Measurements from ENCODE around the gene FLNC. TPM values are rescaled to one million over a fixed set of nuclear protein-coding genes. Genes with fewer than 3 reads are reported as not detected.

FLNC gene
- polyA plus RNA-seq, 4 donors, result 12.9 to 21.0 (median 13.6) TPM

DNA sequence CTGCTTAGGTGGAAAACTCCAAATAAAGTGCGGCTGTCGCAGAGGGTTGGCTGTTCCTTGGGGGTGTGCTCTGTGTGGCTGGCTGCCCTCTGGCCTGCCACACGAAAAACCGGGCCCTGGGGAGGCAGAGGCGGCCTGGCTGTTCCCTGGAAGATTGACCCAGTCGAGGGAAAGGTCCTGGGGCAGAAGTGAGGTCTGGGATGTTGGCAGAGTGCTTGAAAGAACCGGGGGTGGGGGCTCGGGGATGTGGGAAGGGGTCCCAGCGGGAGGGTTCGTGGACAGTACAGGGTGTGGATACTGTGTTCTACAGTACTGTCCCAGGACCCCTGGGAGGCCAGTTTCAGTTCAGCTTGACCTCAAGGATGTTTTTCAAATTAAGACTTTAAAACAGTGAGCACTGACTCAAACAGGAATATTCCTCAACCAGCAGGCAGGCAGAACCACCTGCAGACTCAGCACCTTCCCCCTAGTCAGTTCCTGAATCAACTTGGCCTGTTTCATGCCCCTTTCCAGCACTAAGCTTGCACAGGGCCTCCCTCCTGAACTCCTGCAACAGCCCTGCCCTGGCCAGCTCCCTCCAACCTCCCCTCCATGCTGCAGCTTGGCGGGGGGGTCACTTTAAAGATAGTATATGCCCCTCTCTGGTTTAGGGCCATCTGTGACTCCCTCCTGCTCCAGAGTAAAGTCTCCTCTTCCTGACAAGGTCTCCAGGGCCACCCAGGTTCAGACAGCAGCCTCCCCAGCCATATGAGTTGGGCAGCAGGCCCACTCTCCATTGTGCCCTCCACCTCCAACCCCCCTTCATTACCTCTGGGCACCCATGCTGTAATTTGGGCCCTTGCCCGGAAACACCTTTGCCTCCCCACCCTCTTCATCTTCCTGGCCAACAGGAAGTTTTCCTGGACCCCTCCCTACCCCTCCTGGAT, 29.3 kb downstream of the FLNC start:
- DNase-seq (ENCODE audit: low read depth in 4 of 4, low spot score in 3 of 4), result no peak

DNA sequence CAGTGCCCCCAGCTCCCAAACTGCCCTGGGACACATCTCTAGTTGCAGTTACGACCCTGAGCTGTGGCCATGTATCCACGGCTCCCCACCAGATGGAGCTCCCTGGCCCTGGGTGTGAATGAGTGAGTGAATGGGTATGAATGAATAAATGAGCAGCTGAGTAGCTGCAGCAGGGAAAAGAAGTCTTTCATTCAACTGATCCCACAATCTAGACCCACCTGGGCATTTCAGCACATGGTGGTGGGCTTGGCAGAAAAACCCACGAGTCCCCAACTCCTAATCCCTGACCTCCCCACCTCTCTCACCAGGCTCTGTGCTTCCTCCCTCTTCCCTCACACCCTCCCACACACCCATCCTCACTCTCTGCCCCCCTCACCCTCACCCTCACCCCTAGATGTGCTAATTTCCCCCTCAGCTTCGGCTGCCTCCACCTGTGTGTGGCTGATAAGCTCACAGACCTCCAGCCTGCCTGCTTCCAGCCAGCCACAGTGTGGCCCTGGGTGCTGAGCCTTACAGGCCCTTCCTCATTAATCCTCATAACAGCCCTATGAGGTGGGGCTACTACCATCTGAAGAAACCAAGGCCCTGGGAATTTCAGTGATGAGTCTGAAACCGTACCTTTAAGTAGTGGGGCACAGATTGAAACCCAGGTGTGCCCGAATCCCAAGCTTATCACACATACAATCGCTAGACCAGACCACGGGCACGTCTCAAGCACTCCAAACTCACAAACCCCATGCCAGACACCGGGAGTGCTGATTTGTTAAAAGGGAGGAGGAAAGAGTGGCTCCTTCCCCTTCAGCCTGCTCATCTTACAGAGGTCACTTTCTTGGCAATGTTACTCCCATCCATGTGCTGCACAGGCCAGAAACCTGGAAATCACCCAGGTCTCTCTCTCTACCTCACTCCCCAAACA, 30.2 kb downstream of the FLNC start:
- no peak for DNase-seq (ENCODE audit: low read depth in 4 of 4, low spot score in 3 of 4)

DNA sequence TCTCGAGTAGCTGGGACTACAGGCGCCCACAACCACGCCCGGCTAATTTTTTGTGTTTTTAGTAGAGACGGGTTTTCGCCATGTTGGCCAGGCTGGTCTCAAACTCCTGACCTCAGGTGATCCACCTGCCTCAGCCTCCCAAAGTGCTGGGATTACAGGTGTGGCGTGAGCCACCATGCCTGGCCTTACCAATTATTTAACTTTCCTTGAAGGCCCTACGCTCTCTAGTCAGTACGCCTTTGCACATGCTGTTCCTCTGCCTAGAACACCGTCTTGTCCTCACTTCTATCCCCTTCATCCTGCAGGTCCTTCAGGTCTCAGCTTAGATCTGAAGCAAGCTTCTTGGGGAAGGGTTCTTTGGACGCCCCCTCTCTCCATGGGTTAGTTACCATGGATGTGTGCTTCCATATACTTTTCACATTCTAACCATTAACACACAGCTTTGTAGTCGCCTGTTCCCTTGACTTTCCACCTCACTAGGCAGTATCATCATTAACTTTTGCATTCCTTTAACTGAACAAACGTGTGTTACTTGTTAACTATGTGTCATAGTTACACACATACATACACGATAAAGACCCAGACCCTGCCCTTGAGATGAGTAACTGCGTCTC, 31.9 kb downstream of the FLNC start:
- DNase-seq (ENCODE audit: low read depth in 4 of 4, low spot score in 3 of 4), result no peak

DNA sequence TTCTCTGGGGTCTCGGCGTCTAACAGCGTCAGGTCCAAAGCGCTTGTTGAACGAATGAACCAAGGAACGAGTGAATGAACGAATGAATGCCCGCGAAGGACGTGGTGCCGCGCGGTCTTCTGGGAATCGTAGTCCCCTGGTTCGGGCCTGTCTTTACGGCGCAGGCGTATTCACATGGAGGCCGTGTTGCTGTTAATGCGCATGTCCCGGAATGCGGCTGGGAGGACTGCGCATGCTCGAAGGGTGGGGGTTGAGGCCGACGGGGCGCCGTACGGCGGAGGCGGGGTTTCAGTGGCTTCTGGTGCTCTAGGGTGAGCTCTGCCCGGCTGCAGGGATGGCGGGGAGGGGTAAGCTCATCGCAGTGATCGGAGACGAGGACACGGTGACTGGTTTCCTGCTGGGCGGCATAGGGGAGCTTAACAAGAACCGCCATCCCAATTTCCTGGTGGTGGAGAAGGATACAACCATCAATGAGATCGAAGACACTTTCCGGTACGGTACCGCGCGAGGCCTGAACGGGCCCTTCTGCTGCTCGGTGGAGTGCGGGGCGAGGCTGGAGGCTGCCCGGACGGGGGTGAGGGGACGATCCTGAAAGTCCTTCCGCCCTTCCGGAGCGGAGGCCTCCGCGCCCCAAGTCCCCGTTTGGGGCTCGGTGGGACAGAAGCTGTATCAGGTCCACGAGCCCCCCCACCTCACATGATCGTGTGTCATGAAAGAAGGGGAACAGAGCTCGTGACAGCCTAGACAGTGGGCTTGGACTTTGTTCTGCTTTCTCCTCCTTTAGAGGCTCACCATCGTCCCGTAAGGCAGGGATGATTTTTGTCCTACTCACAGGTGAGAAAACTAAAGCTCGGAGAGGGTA, 32.6 kb downstream of the FLNC start, which contains the start of gene ATP6V1F:
TSS of gene ATP6V1F (plus strand) at position 286 of the 862 bp plus-strand sequence. CDS start at position 335, 49 bp downstream.
- DNase-seq (ENCODE audit: low read depth in 4 of 4, low spot score in 3 of 4), result peak; percentile 95 to 99 (median 96)

DNA sequence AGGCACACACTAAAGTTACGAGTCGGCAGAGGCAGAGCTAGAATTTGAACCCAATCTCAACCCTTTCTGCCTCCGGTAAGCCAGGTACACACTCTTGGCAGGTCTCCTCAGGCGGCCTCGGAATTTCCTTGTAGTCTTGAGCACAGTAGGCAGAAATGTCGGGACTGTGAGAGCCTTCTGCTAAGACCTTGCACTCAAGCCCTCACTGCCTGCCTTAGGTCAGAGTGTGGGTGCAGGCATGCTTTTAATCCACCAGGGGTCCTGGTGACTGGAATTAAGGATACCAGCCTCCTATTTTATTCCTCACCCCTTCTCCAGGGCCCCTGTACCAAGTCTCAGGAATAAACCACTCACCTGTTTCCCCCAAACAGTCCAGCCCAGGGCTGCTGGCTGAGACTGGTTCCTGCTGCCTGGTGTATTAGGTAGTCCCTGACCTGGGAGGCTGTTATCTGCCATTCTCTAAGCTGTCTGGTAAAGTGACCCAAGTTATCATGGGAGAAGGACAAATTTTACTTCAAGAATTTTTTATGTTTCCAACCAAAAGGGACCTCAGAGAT, 33.3 kb downstream of the FLNC start:
- DNase-seq (ENCODE audit: low read depth in 4 of 4, low spot score in 3 of 4), result peak in 1 of 4 donors; percentile 38

DNA sequence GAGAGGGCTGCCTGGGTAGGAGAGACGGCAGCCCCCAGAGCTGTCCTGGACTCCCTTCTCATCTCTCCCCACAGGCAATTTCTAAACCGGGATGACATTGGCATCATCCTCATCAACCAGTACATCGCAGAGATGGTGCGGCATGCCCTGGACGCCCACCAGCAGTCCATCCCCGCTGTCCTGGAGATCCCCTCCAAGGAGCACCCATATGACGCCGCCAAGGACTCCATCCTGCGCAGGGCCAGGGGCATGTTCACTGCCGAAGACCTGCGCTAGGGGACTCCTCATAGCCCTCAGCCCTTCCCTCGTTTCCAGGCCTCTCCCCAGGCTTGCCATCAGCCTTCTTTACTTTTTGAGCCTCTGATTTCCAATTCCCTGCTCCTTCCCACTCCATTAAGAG, 35.1 kb downstream of the FLNC start:
- no peak for DNase-seq (ENCODE audit: low read depth in 4 of 4, low spot score in 3 of 4)

DNA sequence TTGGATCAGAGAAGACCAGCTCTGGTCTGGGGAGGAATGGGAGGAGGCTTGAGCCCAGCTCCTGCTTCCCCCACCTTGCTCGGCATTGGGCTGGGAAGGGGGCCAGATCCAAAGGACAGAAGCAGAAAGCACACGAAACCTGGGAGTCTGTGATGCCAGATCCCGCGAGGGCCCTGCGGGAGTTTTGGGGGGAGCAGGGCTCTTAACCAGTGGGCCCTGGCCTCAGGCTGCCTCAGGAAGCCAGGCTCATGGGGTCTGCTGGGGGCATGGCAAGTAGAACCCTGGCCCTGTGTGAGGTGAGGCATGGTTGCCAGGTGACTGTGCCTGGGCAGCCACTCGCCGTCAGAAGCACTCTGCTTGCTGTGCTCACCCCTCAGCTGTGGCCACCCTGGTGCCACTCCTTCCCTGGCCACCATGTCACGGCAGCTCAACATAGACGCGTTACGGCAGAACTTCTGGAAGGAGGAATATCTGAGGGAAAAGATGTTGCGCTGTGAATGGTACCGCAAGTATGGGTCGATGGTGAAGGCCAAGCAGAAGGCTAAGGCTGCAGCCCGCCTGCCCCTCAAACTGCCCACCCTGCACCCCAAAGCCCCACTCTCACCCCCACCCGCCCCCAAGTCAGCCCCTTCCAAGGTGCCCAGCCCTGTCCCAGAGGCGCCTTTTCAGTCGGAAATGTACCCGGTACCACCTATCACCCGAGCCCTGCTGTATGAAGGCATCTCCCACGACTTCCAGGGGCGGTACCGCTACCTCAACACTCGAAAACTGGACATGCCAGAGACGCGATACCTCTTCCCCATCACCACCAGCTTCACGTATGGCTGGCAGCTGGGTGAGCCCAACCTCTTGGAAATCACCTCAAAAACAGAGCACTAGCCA, 36.0 kb downstream of the FLNC start:
- no peak for DNase-seq (ENCODE audit: low read depth in 4 of 4, low spot score in 3 of 4)

DNA sequence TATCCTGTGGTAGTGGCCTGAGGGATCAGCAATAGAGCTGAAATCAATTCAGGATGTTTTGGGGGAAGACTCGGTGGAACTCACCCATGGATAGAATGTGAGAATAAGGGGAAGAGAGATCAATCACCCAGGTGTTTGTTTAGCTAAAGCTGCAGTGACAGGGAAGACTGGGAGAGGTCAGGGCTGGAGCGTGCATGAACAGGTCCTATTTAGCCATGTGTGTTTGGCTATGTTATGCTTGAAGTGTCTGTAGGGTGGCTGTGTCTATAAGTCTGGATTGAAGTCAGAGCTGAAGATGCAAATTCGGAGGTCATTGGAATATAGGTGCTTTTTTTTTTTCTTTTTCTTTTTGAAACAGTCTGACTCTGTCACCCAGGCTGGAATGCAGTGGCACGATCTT, 37.0 kb downstream of the FLNC start:
- no peak for DNase-seq (ENCODE audit: low read depth in 4 of 4, low spot score in 3 of 4)

DNA sequence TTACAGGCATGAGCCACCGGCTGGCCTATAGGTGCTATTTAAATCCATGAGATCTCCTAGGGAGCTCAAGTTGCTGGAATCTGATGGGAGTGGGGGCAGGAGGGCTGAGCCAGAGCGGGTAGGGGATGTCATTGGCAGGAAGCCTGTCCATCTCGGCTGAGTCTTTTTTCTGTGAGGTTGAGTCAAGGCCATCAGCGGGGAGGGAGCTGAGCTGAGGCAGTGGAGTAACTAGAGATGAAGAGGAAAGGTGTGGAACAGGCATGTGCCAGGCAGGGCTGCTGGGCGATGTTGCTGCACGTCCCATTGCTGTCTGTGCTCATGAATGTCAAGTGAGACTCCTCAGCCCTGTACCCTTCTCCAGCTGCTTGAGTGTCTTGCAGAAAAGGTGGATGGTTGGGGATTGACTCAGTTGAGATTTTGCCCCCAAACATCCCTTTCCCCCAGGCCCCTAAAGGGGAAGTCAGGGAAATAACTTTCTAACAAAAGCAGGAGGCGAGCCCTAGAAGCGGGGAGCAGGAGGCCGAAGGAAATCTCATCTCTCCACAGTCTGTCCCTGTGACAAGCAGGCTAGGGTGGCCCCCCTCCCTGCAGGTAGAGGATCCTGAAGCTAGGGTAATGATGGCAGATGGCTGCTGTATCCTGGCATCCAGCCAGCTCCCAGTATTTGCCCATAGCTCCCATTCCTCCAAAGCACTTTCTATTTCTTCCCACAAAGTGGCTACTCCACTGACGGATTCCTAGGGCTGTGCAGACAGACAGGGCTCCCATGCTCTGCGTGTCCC, 37.8 kb downstream of the FLNC start:
- no peak for DNase-seq (ENCODE audit: low read depth in 4 of 4, low spot score in 3 of 4)

DNA sequence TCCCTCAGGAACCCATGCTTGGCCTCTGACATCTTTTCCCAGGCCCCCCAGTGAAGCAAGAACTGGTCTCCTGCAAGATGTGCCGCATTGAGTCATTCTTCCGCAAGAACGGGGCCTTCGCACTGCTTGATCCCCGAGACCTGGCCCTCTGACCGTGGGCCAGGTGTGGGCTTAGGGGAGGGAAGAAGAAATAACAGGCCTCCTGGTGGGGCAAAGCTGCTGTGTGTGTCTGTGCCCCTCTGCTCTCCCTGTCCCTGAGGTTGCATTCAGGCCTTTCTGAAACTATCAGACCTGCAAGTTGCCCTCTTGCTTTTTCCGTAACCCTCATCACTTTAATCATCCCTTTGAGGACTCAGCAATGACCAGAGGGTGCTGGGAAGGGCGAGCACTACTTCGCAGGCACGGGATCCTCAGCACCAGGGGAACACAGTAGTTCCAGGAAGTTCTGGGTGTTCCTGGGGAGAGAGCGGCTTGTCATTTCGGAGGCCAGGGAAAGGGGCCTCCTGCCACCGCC, 38.5 kb downstream of the FLNC start:
- DNase-seq (ENCODE audit: low read depth in 4 of 4, low spot score in 3 of 4), result no peak

DNA sequence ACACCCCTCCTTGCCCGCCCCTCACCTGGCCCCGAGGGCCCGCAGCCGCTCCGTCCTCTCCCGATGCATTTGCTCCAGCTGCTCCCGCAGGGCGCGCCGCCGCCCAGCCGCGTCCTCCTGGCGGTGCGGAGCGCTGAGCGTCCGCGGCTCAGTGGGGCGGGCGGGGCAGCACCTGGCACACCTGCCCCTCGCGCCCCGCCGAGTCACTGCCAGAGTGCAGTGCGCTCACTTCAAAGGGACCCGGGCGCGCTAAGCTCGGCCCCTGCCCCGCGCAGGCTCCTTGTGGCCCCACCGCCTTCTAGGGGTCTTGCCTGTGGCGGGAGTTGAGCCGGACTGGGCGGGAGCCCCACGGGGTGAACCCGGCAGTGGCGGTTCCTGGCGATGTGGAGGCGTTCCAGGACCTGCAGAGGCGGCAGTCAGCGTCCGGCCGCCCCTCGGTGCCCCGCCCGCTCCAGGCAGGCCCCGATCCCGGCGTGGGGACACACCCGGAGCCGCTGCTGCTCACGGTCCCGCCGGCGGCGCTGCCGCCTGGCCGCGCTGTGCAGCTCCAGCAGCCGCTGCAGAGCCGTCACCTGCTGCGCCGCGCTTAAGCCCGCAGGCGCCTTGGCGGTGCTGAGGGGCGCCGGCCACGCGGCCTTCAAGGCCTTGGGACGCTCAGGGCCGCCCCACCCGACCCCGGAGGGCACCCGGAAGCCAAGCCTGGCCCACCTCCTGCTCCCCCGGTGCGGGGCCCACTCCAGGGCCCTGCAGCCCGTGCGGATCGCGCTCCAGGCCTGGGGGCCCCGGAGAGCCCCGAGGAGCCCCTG, 39.1 kb downstream of the FLNC start:
- DNase-seq (ENCODE audit: low read depth in 4 of 4, low spot score in 3 of 4), result no peak

DNA sequence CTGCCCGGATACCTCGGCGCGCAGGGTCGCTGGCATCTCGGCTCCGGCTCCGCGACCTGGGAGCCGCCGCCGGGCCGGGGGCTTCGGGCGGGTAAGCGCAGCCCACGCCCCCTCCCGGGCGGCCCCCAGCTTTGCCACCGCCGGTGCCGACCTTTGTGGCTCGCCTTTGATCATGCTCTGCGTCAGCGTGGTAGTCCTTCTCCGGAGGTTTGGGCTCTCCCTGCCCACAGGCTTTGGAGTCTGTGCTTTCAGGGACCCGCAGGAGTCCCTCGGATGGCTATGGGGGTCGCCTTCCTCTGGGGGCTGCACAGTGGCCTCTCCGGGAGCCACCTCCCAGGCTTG, 39.7 kb downstream of the FLNC start:
- no peak for DNase-seq (ENCODE audit: low read depth in 4 of 4, low spot score in 3 of 4)

DNA sequence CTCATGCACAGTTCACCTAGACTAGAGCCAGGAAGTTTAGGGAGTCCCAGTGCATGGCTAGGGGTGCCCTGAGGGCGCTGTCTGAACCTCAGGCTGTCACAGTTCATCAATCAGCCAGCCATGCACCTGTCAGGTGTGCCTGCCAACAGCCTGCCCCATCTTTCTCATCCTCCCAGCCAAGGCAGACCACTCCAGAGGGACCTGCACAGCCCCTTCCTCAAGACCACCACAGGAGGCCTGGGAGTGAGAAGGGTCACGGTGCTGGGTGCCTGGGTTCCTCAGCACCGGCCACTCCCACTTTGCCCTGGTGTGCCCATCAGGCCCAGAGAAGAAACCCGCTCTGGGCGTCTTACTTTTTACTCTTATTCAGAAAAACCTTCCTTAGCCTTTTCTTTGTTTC, 40.8 kb downstream of the FLNC start:
- DNase-seq (ENCODE audit: low read depth in 4 of 4, low spot score in 3 of 4), result no peak

DNA sequence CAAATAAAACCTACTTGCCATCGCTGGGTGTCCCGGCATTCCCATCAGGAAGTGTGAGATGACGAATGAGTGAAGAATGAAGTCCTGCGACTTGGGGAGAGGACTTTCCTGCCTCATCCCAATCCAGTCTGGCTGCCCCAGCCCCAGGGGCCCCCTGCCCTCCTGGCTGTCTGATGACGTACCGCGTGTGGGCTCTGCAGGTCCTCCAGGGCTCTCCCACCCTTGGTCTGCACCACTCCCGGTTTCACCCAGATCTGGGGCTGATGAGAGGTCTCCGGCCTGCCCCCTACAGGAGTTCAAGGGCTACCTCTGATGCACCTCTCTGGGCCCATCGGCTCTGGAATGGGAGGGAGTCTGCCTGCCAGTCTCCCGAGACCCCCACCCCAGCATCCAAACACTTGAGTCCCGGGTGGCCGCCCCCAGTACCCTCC, 42.2 kb downstream of the FLNC start:
- DNase-seq (ENCODE audit: low read depth in 4 of 4, low spot score in 3 of 4), result no peak

DNA sequence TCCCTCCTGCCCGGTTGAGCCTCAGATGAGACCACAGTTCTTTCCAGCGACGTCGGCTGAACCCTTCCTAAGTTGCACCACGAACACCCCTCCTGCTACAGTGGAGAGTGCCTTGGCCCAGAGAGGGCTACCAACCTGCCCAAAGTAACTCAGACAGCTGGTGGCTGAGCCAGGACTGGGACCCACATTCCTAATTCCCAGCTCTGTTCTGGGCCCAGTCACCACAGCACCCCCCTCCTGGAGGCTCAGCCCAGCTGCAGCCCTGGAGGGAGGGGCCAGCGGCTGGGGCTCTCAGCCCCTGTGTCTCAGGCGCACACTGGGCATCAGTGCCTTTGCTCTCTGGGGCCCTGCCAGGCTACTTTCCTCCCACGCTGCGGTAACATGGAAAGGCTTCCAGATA, 43.0 kb downstream of the FLNC start:
- no peak for DNase-seq (ENCODE audit: low read depth in 4 of 4, low spot score in 3 of 4)

DNA sequence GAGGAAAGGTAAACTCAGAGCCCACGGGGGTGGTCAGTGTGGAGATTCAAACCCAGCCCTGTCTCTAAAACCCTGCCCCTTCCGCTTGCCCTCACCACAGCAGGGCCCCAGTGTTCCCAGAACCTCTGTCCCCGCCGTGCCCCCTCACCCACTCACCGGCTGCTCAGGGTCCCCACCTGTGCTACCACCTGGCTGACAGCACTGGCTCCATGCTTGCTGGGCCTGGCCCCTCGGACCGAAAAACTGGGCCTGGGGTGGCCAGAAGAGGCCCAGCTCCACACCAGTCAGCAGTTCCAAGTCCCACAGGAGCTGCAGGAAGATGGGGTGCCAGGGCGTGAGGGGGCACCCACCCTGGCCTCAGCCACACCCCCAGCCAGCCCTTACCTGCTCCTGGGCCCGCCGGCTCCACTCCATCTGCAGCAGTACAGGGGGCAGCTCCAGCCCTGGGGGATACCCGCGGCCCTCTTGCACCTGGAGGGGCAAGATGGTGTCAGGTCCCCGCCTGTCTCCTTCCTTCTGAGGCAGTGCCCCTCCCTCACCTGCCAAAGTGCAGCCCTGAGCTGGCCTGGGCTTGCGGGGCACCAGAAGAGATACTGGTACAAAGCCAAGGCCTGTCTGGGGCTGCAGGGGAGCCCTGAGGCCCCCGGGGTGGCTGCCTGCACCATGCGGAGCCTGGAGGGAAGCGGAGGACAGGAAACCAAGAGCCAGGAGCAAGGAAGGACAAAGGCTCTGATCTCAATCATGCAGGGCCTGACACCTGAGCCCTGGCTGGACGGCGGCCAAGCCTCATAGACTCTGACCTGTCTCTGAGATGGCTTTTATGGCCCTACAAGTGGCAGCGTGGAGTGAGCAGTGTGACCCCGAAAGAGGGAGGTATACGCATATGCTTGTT, 44.2 kb downstream of the FLNC start:
- DNase-seq (ENCODE audit: low read depth in 4 of 4, low spot score in 3 of 4), result no peak

Data from right renal pelvis (tissue), 4 donors.